Right renal pelvis (tissue), 4 donors: ENCODE measurements around the gene SCGB2B2. TPM values are rescaled to one million over a fixed set of nuclear protein-coding genes. Genes with fewer than 3 reads are reported as not detected.
"Not testable (repeated sequence)": the region's sequence is repeated elsewhere in the genome, so short reads cannot be mapped to it uniquely, and the experiment has no call there.

ENCODE experiments used
- DNase-seq, 4 donors: peaks; one replicate each; pipeline ENCODE4 v3.0.0-alpha.2; 2013; ENCODE audit warnings: low read depth in 4 of 4, low spot score in 3 of 4, missing footprints in 1 of 4
- polyA plus RNA-seq, 4 donors: library from polyadenylated mRNA; unstranded; fragments of 120-200 nt; gene quantifications; one replicate each; pipeline ENCODE4 v1.2.1, GENCODE V29; 2013; ENCODE audit not compliant: insufficient read length in 4 of 4

SCGB2B2 gene, protein sequence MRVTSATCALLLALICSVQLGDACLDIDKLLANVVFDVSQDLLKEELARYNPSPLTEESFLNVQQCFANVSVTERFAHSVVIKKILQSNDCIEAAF
- 1 to 10 TPM in 2 of 4 donors, under 1 TPM in 2; 0.75 to 1.5 (median 0.95) TPM for polyA plus RNA-seq

DNA sequence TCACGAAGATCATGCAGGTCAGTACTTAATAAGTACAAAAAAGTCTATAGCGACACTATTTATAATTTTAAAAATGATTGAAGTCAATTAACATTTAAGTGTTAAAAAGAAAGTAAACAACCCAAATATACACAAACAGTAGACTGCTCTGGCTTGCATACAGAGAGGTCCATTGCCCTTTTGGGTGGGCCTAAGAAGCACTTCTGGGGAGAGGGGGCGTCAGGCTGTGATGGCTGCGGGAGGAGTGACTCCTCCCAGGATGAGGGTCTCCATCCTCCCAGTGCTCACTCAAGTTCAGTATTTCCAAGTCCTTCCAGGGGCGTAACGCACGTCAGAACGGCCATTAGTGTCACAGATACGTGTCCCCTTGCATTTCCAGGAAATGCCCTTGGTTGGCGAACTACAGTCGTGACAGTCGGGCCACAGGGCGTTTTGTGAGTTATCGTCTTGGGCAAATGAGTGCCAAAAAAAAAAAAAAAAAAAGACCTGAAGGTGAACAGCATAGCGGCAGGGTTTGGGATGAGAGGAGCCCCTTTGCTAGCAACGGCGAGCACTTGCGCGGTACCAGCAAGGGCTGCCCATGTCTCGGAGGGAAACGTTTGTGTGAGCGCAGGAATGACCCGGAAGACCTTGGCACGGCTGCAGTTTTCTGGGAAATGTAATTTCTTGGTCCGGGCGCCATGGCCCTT lies at the start of gene SCGB2B2:
SCGB2B2 (minus strand) TSS at position 463 of the 689 bp plus-strand sequence. CDS start 82,596 bp downstream, outside the sequence.
- peak; percentile 2 to 76 (median 49) for DNase-seq

DNA sequence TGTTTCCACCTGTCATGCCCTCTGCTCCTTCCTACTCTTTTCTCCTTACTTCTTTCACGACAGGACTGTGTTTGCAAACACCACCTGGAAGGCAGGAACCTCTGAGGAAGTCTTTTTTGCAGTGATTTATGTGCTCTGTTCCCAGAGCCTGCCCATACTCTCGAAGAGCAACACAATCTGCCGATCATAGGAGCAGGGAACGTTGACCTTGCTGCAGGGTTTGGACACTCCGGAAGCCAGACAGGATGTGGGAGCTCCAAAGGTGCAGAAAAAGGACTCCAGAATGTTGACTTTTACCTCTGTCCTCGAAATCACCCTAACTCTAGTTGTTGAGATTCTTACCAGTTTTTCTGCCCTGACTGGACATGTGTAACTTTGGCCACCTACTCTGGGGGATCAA lies 48.4 kb upstream of the SCGB2B2 start:
- DNase-seq = no peak

DNA sequence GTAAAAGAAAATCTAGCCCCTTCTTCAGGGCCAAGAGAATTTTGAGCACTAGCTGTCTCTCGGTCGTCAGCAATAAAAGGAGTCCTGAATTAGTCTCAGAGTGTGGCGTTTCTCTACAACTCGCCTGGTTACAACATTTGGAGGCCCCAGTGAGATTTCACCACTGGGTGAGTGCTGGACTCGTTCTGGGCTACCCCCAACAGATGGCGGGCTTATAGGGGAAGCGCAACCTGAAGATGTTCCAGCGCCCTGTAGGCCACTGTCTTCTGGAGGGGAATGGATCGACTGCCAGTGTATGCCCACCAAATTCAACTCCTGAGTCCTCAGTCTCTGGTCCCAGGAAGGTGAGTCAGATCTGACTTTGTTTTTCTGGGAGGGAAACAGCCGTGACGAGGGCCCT lies 45.4 kb upstream of the SCGB2B2 start:
- DNase-seq = no peak

DNA sequence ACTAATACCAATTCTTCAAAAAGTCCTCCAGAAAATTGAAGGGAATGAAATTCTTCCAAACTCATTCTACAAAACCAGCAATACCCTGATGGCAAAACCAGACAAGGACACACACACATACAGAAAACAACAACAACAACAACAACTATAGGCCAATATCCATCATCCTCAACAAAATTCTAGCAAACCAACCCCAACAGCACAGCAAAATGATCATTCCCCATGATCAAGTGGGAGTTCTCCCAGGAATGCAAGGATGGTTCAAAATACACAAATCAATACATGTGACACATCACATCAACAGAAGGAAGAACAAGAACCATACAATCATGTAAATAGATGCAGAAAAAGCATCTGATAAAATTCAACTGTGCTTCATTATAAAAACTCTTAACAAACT lies 38.4 kb upstream of the SCGB2B2 start:
- DNase-seq = no peak

DNA sequence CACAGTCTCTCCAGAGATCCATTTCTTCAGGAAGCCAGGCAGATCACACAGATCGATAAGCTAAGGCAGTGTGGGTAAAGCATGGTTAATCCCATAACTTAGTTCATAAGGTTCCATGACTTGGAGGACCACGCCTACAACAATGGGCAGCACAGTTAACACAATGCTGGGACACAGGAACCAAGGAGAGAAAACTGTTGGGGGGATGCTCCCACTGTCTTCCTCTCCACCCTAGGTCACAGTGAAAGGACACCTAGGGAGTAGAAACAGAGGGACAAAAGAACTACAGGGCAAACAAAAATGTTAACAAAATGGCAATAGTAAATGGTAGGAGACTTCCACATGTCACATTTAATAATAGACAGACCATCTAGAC lies 36.3 kb upstream of the SCGB2B2 start:
- no peak for DNase-seq

DNA sequence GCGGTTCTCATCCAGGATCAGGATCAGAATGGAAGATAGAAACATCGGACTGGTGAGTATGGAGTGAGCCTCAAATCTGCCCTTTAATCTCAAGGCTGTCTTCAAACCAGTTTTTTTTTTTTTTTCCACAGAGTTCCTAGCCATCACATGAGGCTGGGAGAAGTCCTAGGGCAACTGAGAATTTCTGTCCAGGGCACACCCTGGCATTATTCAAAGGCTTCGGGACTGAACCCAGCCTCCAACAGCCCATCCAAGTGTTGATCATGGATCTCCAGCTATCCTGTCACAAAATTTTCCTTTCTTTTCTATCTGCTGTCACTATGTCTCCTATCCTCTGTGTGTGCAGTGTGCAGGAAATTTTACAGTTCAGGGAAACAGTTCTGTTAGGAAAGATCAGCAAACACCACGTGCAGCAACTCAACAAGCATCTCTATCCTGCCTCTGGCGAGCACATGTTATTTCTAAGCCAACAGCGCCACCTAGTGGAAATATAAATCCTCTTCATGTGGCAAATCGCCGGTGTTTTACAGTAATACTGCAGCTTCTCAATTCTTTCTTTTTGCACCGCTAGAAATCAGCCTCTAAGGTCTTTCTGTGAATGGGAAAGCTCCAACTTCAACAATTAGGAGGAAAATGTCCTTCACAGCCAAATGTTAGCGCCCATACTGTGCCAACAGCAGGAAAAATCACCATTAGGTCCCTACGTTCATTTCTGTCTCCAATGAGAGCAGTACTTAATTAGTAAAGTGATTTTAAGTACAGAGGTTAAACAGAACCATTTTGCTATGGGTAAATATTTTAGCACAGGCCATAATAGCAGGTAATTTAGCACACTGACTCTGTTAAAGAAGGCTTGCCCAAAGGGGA lies 35.7 kb upstream of the SCGB2B2 start:
- peak; percentile 41 to 54 (median 42) for DNase-seq

DNA sequence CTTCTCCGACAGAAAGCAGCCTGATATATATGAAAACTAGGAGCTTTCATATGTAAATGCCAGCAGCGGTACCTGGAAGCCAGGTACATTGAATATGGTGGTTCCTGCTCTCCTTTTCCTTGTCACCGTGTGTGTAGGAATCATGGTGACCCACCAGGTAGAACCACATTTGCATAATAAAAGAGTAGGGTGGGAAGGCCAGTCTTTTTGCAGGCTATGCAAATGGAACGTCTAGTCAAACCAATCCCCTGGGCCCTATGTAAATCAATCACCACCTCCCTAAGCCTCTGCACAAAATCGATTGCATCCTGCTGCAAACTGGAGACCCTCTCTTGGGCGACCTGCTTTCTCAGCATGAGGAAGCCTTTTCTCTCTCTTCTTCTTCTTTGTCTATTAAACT lies 34.9 kb upstream of the SCGB2B2 start:
- no peak for DNase-seq

DNA sequence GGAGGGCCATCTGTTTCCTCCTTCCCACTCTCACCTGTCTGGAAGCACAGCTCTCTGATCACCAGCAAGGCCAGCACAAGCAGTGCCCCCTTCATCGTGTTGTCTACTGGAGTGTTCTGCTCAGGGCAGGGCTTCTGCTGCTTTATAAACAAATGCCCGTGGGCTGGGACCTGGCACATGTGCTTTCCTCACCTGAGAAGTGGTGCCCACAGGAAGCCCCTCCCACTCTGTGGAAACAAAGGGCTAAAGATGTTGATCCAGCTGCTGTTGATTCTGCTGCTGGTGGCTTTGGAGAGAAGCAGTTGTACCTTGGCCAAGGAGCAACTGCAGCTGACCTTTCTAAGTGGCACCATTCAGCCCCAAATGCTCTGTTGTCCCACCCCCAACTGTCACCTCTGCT lies 30.7 kb upstream of the SCGB2B2 start:
- no peak for DNase-seq

DNA sequence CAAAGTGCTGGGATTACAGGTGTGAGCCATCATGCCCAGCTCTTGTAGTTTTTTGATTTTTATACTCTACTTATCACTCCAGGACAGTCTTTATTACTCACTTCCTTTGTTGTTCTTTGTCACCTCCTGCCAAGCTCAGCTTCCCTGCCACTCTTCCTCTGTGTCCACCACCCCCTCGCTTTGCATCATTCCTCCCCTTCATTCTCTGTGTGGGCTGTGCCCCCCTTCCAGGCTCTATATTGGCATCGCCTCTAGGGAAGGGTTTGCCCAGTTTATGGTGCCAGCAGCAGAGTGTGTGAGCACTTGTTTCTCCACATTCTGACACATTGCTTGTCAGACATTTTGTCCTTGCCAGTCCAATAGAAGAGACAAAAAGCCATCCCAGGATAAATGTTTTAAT lies 15.6 kb upstream of the SCGB2B2 start:
- no peak for DNase-seq

DNA sequence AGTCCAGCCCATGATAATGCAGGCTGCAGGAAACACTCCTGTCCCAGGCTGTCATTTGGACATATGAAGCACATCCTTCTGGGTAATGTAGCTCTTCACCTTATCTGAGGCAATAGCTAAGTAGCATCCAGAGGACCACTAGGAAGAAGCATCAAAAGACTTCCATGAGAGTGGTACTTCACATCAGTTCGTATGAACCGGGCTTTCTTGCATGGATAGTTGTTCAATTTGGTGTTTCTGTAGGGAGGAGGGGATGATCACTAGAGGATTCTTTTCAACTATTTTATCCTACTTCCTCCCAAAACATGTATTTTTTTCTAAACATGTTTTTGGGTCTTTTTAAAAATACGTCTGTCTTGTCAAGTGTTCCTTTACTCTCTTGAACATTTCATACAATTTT lies 13.4 kb upstream of the SCGB2B2 start:
- DNase-seq = no peak

DNA sequence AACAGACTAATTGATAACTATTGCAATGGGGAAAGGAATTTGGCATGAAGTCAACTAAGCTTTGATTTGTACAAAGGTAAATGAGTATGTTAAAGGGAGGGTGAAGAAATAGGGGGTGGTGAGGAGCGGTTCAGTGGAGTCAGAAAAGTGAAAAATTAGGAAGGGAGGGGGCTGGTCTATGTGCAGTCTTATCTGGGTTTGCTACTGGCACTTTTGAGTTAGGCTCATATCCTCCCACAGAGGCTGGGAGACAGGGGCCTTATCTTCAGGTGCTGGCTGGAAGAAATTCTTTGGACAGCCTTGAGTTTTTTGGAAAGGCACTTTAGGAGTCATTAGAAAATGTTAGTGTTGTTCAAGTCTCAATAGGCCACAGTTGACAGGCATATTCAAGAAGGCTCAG lies 11.6 kb upstream of the SCGB2B2 start:
- no peak for DNase-seq

DNA sequence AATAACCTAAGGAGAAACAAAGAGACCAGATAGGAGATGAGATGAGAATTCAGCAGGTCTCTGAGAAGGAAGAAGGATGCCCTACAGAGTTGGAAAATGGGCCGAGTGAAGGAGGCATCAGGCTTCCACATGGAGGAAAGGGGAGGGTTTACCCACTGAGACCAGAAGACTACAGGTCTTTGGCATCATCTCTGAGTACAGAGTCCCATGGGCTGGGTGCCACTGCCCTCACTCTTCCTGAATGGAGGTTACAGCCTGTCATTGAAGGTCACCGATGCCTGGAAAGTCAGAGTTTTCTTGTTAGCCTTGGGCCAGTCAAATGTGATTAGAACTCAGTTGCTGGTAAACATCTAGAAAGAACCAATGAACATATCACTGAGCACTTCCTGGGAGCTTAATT lies 10.4 kb upstream of the SCGB2B2 start:
- no peak for DNase-seq

DNA sequence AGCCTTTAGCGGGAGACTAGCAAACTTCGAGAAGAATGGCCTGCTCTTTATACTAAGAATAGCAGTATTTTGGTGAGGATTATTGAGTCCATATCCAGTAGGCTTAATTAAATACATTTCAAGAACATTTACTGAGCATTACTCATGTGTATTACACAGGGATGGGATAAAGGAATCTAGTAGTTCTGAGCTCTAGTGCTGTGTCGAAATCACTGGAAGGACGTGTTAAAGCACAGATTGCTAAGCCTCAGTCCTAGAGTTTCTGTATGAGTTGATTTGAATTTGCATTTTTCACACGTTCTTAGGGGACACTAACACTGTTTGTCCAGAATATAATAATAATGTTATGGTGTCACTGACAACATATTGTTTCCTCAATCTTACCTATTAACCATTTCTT lies 9.5 kb upstream of the SCGB2B2 start:
- DNase-seq = no peak

DNA sequence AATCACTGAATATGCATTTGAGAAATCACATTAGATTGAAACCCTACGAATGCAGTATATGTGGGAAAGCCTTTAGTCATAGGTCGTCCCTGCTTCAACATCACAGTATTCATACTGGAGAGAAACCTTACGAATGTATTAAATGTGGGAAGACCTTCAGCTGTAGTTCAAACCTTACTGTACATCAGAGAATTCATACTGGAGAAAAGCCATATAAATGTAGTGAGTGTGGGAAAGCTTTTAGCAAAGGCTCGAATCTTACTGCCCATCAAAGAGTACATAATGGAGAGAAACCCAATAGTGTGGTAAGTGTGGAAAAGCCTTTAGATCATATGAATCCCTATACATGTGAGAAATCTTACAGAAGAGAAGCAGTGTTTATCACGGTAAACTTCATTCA lies 8.3 kb upstream of the SCGB2B2 start:
- DNase-seq = not testable (repeated sequence)

DNA sequence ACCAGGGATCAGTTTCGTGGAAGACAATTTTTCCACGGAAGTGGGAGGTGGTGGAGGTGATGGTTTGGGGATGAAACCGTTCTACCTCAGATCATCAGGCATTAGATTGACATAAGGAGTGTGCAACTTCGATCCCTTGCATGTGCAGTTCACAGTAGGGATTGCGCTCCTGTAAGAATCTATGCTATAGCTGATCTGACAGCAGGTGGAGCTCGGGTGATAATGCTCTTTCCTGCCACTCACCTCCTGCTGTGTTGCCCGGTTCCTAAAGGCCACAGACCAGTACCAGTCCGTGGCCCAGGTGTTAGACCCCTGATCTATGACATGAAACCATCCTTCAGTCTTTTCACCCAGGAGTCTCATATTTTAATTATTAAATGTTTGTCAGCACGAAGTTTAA lies 4.5 kb upstream of the SCGB2B2 start:
- DNase-seq = no peak

DNA sequence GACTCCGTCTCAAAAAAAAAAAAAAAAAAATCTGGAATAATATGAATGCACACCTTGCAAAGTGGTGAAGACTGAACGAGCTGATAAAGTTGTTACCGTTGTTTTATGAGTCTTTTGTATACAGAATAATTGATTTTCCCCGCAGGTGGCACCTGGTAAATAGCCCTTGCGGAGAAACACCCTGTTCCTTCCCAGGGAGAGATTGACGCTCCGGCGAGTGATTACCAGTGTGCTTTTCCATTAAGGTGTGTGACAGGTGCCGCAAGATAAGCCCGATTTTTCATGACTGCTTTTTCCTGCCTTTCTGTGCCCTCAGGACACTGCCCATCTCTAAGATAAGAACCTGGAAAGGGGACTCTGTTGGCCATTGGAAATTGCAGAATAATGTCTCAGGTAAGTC lies 1.5 kb upstream of the SCGB2B2 start:
- DNase-seq = no peak

DNA sequence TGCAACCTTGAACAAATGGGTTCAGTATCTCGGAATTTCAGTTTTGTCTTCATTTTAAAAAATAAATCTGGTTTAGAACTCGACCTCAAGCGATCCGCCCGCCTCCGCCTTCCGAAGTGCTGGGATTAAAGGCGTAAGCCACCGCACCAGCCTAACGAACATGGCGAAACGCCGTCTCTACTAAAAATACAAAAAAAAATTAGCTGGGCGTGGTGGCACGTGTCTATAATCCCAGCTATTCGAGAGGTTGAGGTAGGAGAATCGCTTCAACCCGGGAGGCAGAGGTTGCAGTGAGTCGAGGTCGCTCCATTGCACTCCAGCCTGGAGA lies 1.1 kb upstream of the SCGB2B2 start:
- DNase-seq = no peak

DNA sequence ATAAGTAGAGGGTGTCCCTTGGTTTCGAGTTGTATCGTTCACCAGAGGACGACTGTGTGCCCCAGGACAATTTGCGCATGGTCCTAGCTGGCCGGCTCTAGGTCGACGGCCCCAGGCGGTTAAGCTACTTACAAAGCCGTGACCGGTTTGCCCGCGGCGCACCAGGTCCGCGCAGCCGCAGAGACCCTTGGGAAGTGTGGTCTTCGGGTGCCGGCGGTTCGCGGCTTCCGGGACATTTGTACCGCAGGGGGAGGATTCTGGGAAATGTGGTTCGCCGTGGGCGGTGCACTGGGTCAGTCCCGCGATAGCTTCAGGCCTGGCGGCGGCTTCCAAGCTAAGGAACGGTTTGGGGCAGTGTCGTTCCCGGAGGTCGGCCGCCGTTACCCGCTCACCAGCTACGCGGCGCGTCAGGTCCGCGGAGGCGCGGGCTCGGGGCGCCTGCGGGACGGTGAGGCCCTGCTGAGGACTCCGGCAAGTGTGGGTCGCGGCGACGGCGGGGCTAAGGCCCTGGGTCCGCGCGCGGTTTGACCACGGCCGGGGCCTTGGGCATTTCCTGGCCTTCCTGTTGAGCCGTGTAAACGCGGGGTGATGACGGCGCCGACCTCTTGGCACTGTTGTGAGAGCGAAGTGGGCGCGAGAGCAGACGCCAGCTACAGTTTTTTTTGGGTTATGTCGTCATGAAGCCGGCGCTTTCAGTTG lies 576 bp upstream of the SCGB2B2 start, which contains the start of gene ZNF302:
ZNF302 (plus strand) TSS at position 293 of the 699 bp plus-strand sequence. CDS start 1,127 bp downstream, outside the sequence.
- DNase-seq = peak; percentile 90 to 95 (median 93)

DNA sequence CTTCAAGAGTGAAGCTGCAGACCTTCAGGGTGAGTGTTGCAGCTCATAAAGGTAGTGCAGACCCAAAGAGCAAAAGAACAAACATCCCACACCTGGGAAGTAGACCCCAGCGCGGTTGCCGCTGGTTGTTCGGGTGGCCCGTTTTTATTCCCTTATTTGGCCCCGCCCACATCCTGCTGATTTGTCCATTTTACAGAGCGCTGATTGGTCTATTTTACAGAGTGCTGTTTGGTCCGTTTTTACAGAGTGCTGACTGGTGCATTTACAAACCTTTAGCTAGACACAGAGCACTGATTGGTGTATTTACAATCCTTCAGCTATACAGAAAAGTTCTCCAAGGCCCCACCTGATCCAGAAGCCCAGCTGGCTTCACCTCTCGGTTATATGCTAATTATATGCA lies 1.0 kb downstream of the SCGB2B2 start:
- DNase-seq = no peak

DNA sequence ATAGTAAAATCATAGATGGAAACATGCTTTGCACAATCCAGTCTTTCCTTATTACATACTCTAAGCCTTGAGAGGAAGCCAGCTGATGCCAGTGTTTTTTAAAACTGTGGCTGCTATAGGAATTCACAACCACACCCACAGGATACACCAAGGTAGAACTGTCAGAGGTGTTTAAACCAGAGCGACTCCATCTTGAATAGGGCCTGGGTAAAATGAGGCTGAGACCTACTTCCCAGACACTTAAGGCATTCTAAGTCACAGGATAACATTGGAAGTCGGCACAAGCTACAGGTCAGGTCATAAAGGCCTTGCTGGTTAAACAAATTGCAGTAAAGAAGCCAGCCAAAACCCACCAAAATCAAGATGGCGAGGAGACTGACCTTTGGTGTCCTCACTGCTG lies 1.7 kb downstream of the SCGB2B2 start:
- no peak for DNase-seq

DNA sequence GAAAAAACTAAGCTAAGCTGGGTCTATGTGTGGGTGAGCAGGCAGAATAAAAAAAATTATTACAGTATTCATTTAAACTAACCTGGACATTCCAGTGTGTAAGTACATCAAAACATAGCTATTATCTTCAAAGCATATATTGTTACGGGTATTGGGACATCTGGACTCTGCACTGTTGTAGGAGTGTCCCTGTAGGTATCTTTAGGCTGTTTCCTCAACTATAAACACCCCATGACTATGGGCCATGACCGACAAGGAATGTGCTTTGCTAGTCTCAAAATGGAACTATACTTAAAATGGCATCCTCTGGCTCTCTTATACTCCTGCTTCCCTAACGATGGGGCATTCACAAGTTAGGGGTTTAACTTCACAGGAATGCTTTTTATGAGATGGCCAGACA lies 3.4 kb downstream of the SCGB2B2 start:
- DNase-seq = no peak
